ENCODE results near the gene ZNF19.

DNA sequence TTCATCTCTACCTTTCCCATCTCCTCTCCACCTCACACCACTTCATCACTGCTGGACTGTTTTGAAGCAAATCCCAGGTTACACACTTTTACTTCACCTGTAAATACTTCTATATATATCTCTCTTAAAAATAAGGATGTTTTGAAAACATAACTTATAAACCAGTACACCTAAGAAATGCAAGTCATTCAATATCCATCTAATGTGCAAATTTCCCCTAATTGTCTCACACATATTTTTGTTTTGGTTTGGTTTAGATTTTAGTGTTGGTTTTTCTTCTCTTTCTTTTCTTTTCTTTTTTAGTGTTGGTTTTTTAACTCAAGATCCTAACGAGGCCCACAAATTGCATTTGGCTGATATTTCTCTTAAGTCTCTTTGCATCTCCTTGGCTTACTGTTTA, 17.9 kb upstream of the ZNF19 start:
- TF ChIP-seq, protein P1, sequence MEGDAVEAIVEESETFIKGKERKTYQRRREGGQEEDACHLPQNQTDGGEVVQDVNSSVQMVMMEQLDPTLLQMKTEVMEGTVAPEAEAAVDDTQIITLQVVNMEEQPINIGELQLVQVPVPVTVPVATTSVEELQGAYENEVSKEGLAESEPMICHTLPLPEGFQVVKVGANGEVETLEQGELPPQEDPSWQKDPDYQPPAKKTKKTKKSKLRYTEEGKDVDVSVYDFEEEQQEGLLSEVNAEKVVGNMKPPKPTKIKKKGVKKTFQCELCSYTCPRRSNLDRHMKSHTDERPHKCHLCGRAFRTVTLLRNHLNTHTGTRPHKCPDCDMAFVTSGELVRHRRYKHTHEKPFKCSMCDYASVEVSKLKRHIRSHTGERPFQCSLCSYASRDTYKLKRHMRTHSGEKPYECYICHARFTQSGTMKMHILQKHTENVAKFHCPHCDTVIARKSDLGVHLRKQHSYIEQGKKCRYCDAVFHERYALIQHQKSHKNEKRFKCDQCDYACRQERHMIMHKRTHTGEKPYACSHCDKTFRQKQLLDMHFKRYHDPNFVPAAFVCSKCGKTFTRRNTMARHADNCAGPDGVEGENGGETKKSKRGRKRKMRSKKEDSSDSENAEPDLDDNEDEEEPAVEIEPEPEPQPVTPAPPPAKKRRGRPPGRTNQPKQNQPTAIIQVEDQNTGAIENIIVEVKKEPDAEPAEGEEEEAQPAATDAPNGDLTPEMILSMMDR (IDR thresholded peaks at IDR 0.05) = no peak
- no peak for TF ChIP-seq POLR2A (IDR thresholded peaks at IDR 0.05)
- no peak for TF ChIP-seq POLR2AphosphoS5 (IDR thresholded peaks at IDR 0.05)
- TF ChIP-seq EP300 (IDR thresholded peaks at IDR 0.05) = no peak

Measured in upper lobe of left lung (tissue), 4 donors.